H1 (cell line): ENCODE data around the gene PDGFA. TPM values are rescaled to one million over a fixed set of nuclear protein-coding genes. Genes with fewer than 3 reads are reported as not detected.

Experiments used
- CTCF ChIA-PET: fragments of 300-600 bp; sonication (Branson Sonifier 250); formaldehyde crosslinking; loops from one replicate; lab custom pipeline; 2021; ENCODE audit not compliant: partially characterized antibody; lab: Charles Lee
- POLR2A ChIA-PET: fragments of 300-600 bp; sonication (Branson Sonifier 250); formaldehyde crosslinking; loops from one replicate; lab custom pipeline; 2021; ENCODE audit warnings: inconsistent platforms; ENCODE audit not compliant: partially characterized antibody; lab: Charles Lee
- DNase-seq, 2 experiments: peaks; one replicate each; pipeline versions ENCODE4 v3.0.0 to v3.0.0-alpha.2; 2010 to 2022; ENCODE audit warnings: low spot score in 2 of 2, low read depth in 1 of 2, mixed read lengths in 1 of 2
- FAIRE-seq: peaks from 2 replicates; lab custom pipeline; 2011; peaks lifted over from hg19 to GRCh38; lab: Jason Lieb, UNC
- H2AFZ ChIP-seq: 2 replicates; pipeline ENCODE4 v1.8.1; 2012; ENCODE audit warnings: low read length, inconsistent platforms
- H2AK5ac ChIP-seq: 2 replicates; pipeline ENCODE4 v1.6.1; 2013; ENCODE audit warnings: low read depth, low read length
- H2BK120ac ChIP-seq: replicated peaks from 2 replicates; pipeline ENCODE3; 2013; ENCODE audit warnings: low read depth, low read length, inconsistent platforms
- H2BK12ac ChIP-seq: 2 replicates; pipeline ENCODE4 v1.6.1; 2013; ENCODE audit warnings: low read depth, low read length
- H2BK15ac ChIP-seq: 2 replicates; pipeline ENCODE4 v1.6.1; 2013; ENCODE audit warnings: low read length
- H2BK20ac ChIP-seq: 2 replicates; pipeline ENCODE4 v1.6.1; 2013; ENCODE audit warnings: low read length
- H2BK5ac ChIP-seq: 2 replicates; pipeline ENCODE4 v1.6.1; 2013; ENCODE audit warnings: low read depth, low read length
- H3K14ac ChIP-seq: 2 replicates; pipeline ENCODE4 v1.6.1; 2013; ENCODE audit warnings: inconsistent platforms; ENCODE audit not compliant: insufficient read length
- H3K18ac ChIP-seq: 2 replicates; pipeline ENCODE4 v1.6.1; 2013; ENCODE audit warnings: low read length; ENCODE audit errors: extremely low read depth
- H3K23ac ChIP-seq: 2 replicates; pipeline ENCODE4 v1.6.1; 2013; ENCODE audit warnings: inconsistent platforms; ENCODE audit not compliant: insufficient read length
- H3K23me2 ChIP-seq: 2 replicates; pipeline ENCODE4 v1.6.1; 2013; ENCODE audit warnings: low read depth, low read length
- H3K27ac ChIP-seq: 2 replicates; pipeline ENCODE4 v1.6.1; 2011; ENCODE audit warnings: low read depth, low read length, inconsistent platforms
- H3K27me3 ChIP-seq, 4 experiments: replicated peaks in 1 of 4; 1 replicate in 1 of 4; 2 replicates in 3 of 4; pipeline versions ENCODE4 v1.6.1 to v1.8.1; 2011 to 2013; ENCODE audit warnings: low read length in 3 of 4, mild to moderate bottlenecking in 3 of 4, inconsistent platforms in 2 of 4, mixed read lengths in 2 of 4, moderate library complexity in 1 of 4; ENCODE audit not compliant: control insufficient read depth in 3 of 4, insufficient read depth in 3 of 4; ENCODE audit errors: extremely low read depth in 1 of 4
- H3K36me3 ChIP-seq, 4 experiments: 2 replicates each; pipeline versions ENCODE4 v1.6.1 to v1.8.1; 2011 to 2013; ENCODE audit warnings: mild to moderate bottlenecking in 4 of 4, low read length in 3 of 4, moderate library complexity in 2 of 4, control low read depth in 1 of 4, inconsistent platforms in 1 of 4; ENCODE audit not compliant: insufficient read depth in 4 of 4, control insufficient read depth in 2 of 4
- H3K4ac ChIP-seq: replicated peaks from 2 replicates; pipeline ENCODE3; 2013; ENCODE audit warnings: low read length, low read depth, mixed read lengths, inconsistent platforms; ENCODE audit not compliant: insufficient read length
- H3K4me1 ChIP-seq, 4 experiments: replicated peaks in 1 of 4; 1 replicate in 1 of 4; 2 replicates in 3 of 4; pipeline versions ENCODE4 v1.6.1 to v1.8.1; 2011 to 2013; ENCODE audit warnings: low read length in 3 of 4, inconsistent platforms in 2 of 4, mixed read lengths in 1 of 4; ENCODE audit not compliant: insufficient read depth in 4 of 4, control insufficient read depth in 3 of 4
- H3K4me2 ChIP-seq, 2 experiments: 2 replicates each; pipeline versions ENCODE4 v1.6.1 to v1.8.1; 2011 to 2013; ENCODE audit warnings: low read depth in 2 of 2, low read length in 2 of 2, control low read depth in 1 of 2, inconsistent platforms in 1 of 2, mild to moderate bottlenecking in 1 of 2; ENCODE audit not compliant: insufficient read depth in 1 of 2
- H3K4me3 ChIP-seq, 4 experiments: fragments of 200-600, 300-600 bp in 1 of 4; sonication (generic), shearing (Covaris generic), sonication (Bioruptor Twin) in 1 of 4; 2 replicates each; pipeline versions ENCODE4 v1.5.1 to v1.8.1; 2011 to 2016; ENCODE audit warnings: low read length in 4 of 4, low read depth in 3 of 4, control low read depth in 2 of 4, inconsistent platforms in 2 of 4, mild to moderate bottlenecking in 2 of 4, mixed read lengths in 1 of 4, moderate library complexity in 1 of 4; ENCODE audit not compliant: insufficient read depth in 2 of 4; ENCODE audit errors: extremely low read depth in 1 of 4
- H3K56ac ChIP-seq: replicated peaks from 2 replicates; pipeline ENCODE3; 2013; ENCODE audit warnings: low read depth, mild to moderate bottlenecking, mixed read lengths, low read length, inconsistent platforms; ENCODE audit not compliant: insufficient read length
- H3K79me1 ChIP-seq: 2 replicates; pipeline ENCODE4 v1.6.1; 2013; ENCODE audit warnings: low read depth, low read length, control low read depth
- H3K79me2 ChIP-seq, 2 experiments: 2 replicates each; pipeline versions ENCODE4 v1.6.1 to v1.8.1; 2012 to 2013; ENCODE audit warnings: low read length in 2 of 2, mild to moderate bottlenecking in 2 of 2, inconsistent platforms in 1 of 2; ENCODE audit not compliant: insufficient read depth in 2 of 2, control insufficient read depth in 1 of 2
- H3K9ac ChIP-seq, 4 experiments: replicated peaks in 1 of 4; 1 replicate in 1 of 4; 2 replicates in 3 of 4; pipeline versions ENCODE4 v1.6.1 to v1.8.1; 2011 to 2013; ENCODE audit warnings: low read depth in 3 of 4, low read length in 3 of 4, control low read depth in 2 of 4, mild to moderate bottlenecking in 2 of 4, moderate library complexity in 2 of 4, inconsistent platforms in 1 of 4; ENCODE audit errors: extremely low read depth in 1 of 4
- H3K9me3 ChIP-seq, 2 experiments: 2 replicates each; pipeline versions ENCODE4 v1.6.1 to v1.8.1; 2012 to 2013; ENCODE audit warnings: mild to moderate bottlenecking in 2 of 2, moderate library complexity in 2 of 2, control low read depth in 1 of 2, inconsistent platforms in 1 of 2, low read depth in 1 of 2, low read length in 1 of 2, mixed read lengths in 1 of 2; ENCODE audit not compliant: insufficient read depth in 2 of 2
- H4K20me1 ChIP-seq, 2 experiments: replicated peaks in 1 of 2; 2 replicates each; pipeline versions ENCODE3 to v1.8.1; 2011 to 2013; ENCODE audit warnings: inconsistent platforms in 2 of 2, low read length in 2 of 2, mild to moderate bottlenecking in 1 of 2; ENCODE audit not compliant: insufficient read depth in 2 of 2, control insufficient read depth in 1 of 2
- H4K5ac ChIP-seq: 2 replicates; pipeline ENCODE4 v1.6.1; 2013; ENCODE audit warnings: low read length, low read depth, mixed read lengths, inconsistent platforms; ENCODE audit not compliant: insufficient read length
- H4K8ac ChIP-seq: 2 replicates; pipeline ENCODE4 v1.8.0; 2013; ENCODE audit warnings: mild to moderate bottlenecking, moderate library complexity, low read length, inconsistent platforms; ENCODE audit not compliant: insufficient read depth; ENCODE audit errors: extremely low read depth
- H4K91ac ChIP-seq: replicated peaks from 2 replicates; pipeline ENCODE3; 2013; ENCODE audit warnings: low read length, mixed read lengths, inconsistent platforms; ENCODE audit not compliant: insufficient read length
- ATF3 ChIP-seq: IDR thresholded peaks from 2 replicates; pipeline ENCODE4 v1.6.1; 2011; ENCODE audit warnings: low read depth, mild to moderate bottlenecking, low read length; ENCODE audit not compliant: insufficient read depth
- E2F6 ChIP-seq: IDR thresholded peaks from 2 replicates; pipeline ENCODE4 v1.6.1; 2012; ENCODE audit warnings: inconsistent platforms
- JUN ChIP-seq: IDR thresholded peaks from 2 replicates; pipeline ENCODE4 v1.6.1; 2011; ENCODE audit warnings: low read depth, mild to moderate bottlenecking, improper control_type of control experiment, low read length
- POLR2A ChIP-seq, 2 experiments: IDR thresholded peaks; 1 replicate in 1 of 2; 2 replicates in 1 of 2; pipeline ENCODE4 v1.6.1; 2011; ENCODE audit warnings: low read depth in 2 of 2, low read length in 2 of 2, mild to moderate bottlenecking in 2 of 2; ENCODE audit errors: control extremely low read depth in 1 of 2
- TCF12 ChIP-seq: IDR thresholded peaks from 2 replicates; pipeline ENCODE4 v1.6.1; 2011; ENCODE audit warnings: low read depth, mild to moderate bottlenecking, low read length
- WGBS, 2 experiments: shearing (Covaris generic) in 1 of 2; methylation state at CpG; one replicate each; pipeline versions ENCODE4 v1.1.6 to v1.1.7; 2013 to 2015; ENCODE audit warnings: low lambda C conversion rate in 2 of 2, mixed read lengths in 2 of 2, inconsistent platforms in 1 of 2, low coverage in 1 of 2, missing lambda C conversion rate in 1 of 2; ENCODE audit not compliant: insufficient replicate concordance in 2 of 2, insufficient coverage in 1 of 2, insufficient read length in 1 of 2; ENCODE audit errors: extremely low coverage in 1 of 2, missing lambda C conversion rate in 1 of 2; 5-methylcytosine and 5-hydroxymethylcytosine counted together
- polyA plus RNA-seq, 7 experiments: library from polyadenylated mRNA; depleted of rRNA in 3 of 7; stranded (reverse) in 5 of 7; unstranded in 2 of 7; fragments of >200 nt in 5 of 7; fragments of 200-250 nt in 2 of 7; gene quantifications; 1 replicate in 5 of 7; 2 replicates in 1 of 7; 4 replicates in 1 of 7; pipeline versions ENCODE4 v1.2.1 to v1.2.3, GENCODE V29; 2011 to 2013; ENCODE audit warnings: missing spikeins in 2 of 7, mixed read lengths in 2 of 7
- total RNA-seq: library from RNA; stranded (reverse); fragmentation: NEBNext Ultra II Directional; extraction: Animal tissue kit (Norgen Biotek cat#: 25700); gene quantifications from 2 replicates; pipeline ENCODE4 v1.2.1, GENCODE V29; 2021
- TF ChIP-seq, protein P1 (sequence below): IDR thresholded peaks from 2 replicates; pipeline ENCODE4 v1.6.1; 2012; ENCODE audit warnings: inconsistent platforms

Gene PDGFA
- total and polyA plus RNA-seq, 2 of the 8 experiments (the other 6 are each of a cell fraction or from before 2014, with no cell fraction given) = 21.1 to 43.0 TPM

- no peak overlapping the region for H2BK15ac ChIP-seq
- H3K14ac ChIP-seq = no peak overlapping the region
- H3K27me3 ChIP-seq = peaks cover 2 to 19% (median 10%) of the 10 kb centered on the region in 4 experiments; a peak in 5 of 7 replicates
- FAIRE-seq (no peak), DNase-seq (no peak)
- H3K9me3 ChIP-seq = no peaks in the 10 kb centered on the region
- no peak overlapping the region for H4K8ac ChIP-seq
- 91% methylated on average over 18 of the region's 42 CpGs; no CpG with 5 or more reads in 1 of the 2 experiments for WGBS, 2 experiments
- no peak overlapping the region for H3K4me3 ChIP-seq
- no peak overlapping the region; the same call in none of the 2 replicates for H3K18ac ChIP-seq
- ChIA-PET POLR2A (no interaction called here), CTCF (no interaction called here)
- no peak overlapping the region for H3K27ac ChIP-seq
- no peaks in the 10 kb centered on the region for H3K79me1 ChIP-seq
- H4K5ac ChIP-seq = no peak overlapping the region
- H3K4me2 ChIP-seq = no peak overlapping the region
- H3K36me3 ChIP-seq = no peaks in the 10 kb centered on the region
- H3K23ac ChIP-seq = no peak overlapping the region
- peaks cover 0 to 31% (median 17%) of the 10 kb centered on the region in 4 experiments; a peak in 6 of 7 replicates for H3K4me1 ChIP-seq
- no peak overlapping the region for H3K56ac ChIP-seq
- TF ChIP-seq JUN (no peak), E2F6 (peak; percentile 81), TCF12 (no peak), POLR2A (IDR thresholded peaks at IDR 0.05; ENCODE audit: control extremely low read depth in 1 of 2, low read depth in 2 of 2, low read length in 2 of 2) (no peak), ATF3 (no peak)
- TF ChIP-seq, protein P1, sequence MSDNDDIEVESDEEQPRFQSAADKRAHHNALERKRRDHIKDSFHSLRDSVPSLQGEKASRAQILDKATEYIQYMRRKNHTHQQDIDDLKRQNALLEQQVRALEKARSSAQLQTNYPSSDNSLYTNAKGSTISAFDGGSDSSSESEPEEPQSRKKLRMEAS = peak; percentile 56; the same call in 1 of the 2 replicates
- H3K23me2 ChIP-seq = peaks cover 1% of the 10 kb centered on the region; the same call in 1 of the 2 replicates
- no peak overlapping the region; the same call in 1 of the 2 replicates for H2BK5ac ChIP-seq
- no peak overlapping the region for H2BK120ac ChIP-seq
- no peak overlapping the region for H2AK5ac ChIP-seq
- H2BK12ac ChIP-seq = no peak overlapping the region
- no peaks in the 10 kb centered on the region for H4K20me1 ChIP-seq
- H4K91ac ChIP-seq = peak overlapping the region; percentile 55
- no peaks in the 10 kb centered on the region for H3K79me2 ChIP-seq
- peak overlapping the region; percentile 85 for H3K4ac ChIP-seq
- H2AFZ ChIP-seq = no peak overlapping the region
- no peak overlapping the region for H3K9ac ChIP-seq
- H2BK20ac ChIP-seq = 0 out of 2 replicates have a peak overlapping the region, but pooled peaks have one; percentile 32
Observed at GRCh38 chr7:455110-455928, 64.3 kb downstream of the PDGFA start.
